ENCODE measurements around the gene HLCS. TPM values are rescaled to one million over a fixed set of nuclear protein-coding genes. Genes with fewer than 3 reads are reported as not detected.

Gene HLCS
- total RNA-seq, 1 donor = 59.7 TPM

GRCh38 chr21:36700971-36701755 lies 265.3 kb downstream of the HLCS start:
- no peak overlapping the region for H3K27ac ChIP-seq (ENCODE audit: low read depth, low read length)
- peaks cover 13% of the 10 kb centered on the region for H4K20me1 ChIP-seq (ENCODE audit: insufficient read depth, low read length)
- H3K4me1 ChIP-seq (ENCODE audit: insufficient read depth, low read length) = no peaks in the 10 kb centered on the region
- peaks cover 14% of the 10 kb centered on the region for H3K27me3 ChIP-seq (ENCODE audit: insufficient read depth, low read length)
- peak overlapping the region; percentile 84 for H3K4me2 ChIP-seq (ENCODE audit: insufficient read depth, low read length)
- DNase-seq (ENCODE audit: insufficient read length, low spot score, missing footprints) = peak; percentile 72
- TF ChIP-seq CTCF (IDR thresholded peaks at IDR 0.05; ENCODE audit: extremely low read depth, low read depth, low read length) = no peak
- H3K79me2 ChIP-seq (ENCODE audit: insufficient read depth, low read length) = peaks cover 13% of the 10 kb centered on the region
- H3K36me3 ChIP-seq (ENCODE audit: insufficient read depth, low read length) = no peaks in the 10 kb centered on the region
- no peaks in the 10 kb centered on the region for H3K9me3 ChIP-seq (ENCODE audit: low read depth, low read length)
- H3K4me3 ChIP-seq (ENCODE audit: insufficient read depth, low read length) = peak overlapping the region; percentile 77
- no peak overlapping the region for H2AFZ ChIP-seq (ENCODE audit: low read length)

Small RNAs within 50 kb of the gene (small RNA-seq; reads per million reads assigned to genes)
- gene RF00019 (not detected), gene RNA5SP491 (not detected)

Other genes starting within 250 kb of the HLCS start
- gene RIPPLY3, start 40.0 kb upstream of the HLCS start, total RNA-seq = not detected in 2 replicates
- gene PIGP, start 106.4 kb upstream of the HLCS start, total RNA-seq = 2.5 and 5.9 TPM in 2 replicates
- 364 and 410 TPM in 2 replicates for gene TTC3, start 106.6 kb upstream of the HLCS start, total RNA-seq

Measured in osteoblast (primary cell).